ENCODE results near the gene ARRB1. TPM values are rescaled to one million over a fixed set of nuclear protein-coding genes. Genes with fewer than 3 reads are reported as not detected.
"Not testable (repeated sequence)": the region's sequence is repeated elsewhere in the genome, so short reads cannot be mapped to it uniquely, and the experiment has no call there.

Gene ARRB1
- total RNA-seq, 1 experiment from 2014 or later: 116 TPM

- Mint-ChIP-seq H3K4me1 (ENCODE audit: low read depth, unreplicated experiment) (peaks cover 61% of the 10 kb centered on the region), H3K36me3 (ENCODE audit: insufficient read depth, unreplicated experiment) (peaks cover 39% of the 10 kb centered on the region), H3K27me3 (ENCODE audit: insufficient read depth, unreplicated experiment) (no peaks in the 10 kb centered on the region), H3K9me3 (ENCODE audit: unreplicated experiment) (peaks cover 9% of the 10 kb centered on the region), H3K4me3 (ENCODE audit: unreplicated experiment) (no peak overlapping the region), H3K27ac (ENCODE audit: unreplicated experiment) (peak overlapping the region; percentile 24)
- no peak overlapping the region for H3K4me3 ChIP-seq (ENCODE audit: low read depth, low read length)
- H3K27me3 ChIP-seq (replicated peaks; ENCODE audit: control insufficient read depth, insufficient read depth, low read length): no peaks in the 10 kb centered on the region
- TF ChIP-seq, protein P1, sequence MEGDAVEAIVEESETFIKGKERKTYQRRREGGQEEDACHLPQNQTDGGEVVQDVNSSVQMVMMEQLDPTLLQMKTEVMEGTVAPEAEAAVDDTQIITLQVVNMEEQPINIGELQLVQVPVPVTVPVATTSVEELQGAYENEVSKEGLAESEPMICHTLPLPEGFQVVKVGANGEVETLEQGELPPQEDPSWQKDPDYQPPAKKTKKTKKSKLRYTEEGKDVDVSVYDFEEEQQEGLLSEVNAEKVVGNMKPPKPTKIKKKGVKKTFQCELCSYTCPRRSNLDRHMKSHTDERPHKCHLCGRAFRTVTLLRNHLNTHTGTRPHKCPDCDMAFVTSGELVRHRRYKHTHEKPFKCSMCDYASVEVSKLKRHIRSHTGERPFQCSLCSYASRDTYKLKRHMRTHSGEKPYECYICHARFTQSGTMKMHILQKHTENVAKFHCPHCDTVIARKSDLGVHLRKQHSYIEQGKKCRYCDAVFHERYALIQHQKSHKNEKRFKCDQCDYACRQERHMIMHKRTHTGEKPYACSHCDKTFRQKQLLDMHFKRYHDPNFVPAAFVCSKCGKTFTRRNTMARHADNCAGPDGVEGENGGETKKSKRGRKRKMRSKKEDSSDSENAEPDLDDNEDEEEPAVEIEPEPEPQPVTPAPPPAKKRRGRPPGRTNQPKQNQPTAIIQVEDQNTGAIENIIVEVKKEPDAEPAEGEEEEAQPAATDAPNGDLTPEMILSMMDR (IDR thresholded peaks at IDR 0.05; ENCODE audit: insufficient read depth in 1 of 2, low read depth in 1 of 2, low read length in 1 of 2, severe bottlenecking in 1 of 2, unreplicated experiment in 1 of 2): no peak
- POLR2A ChIA-PET: no interaction called here
- peaks cover 8% of the 10 kb centered on the region; the same call in 1 of the 2 replicates for H3K9me3 ChIP-seq
- BruUV-seq (replicated peaks): no TSS peak
- no peaks in the 10 kb centered on the region for H3K36me3 ChIP-seq (ENCODE audit: control insufficient read depth, insufficient read depth, low read length)
- no peak for DNase-seq
- CTCF ChIA-PET: no interaction called here
- H3K4me1 ChIP-seq: peaks cover 44% of the 10 kb centered on the region
- intact Hi-C loops (cut with micrococcal nuclease; ENCODE audit: unreplicated experiment): no loop called here
These were observed 18.2 kb downstream of the ARRB1 start for GRCh38 chr11:75333022-75333806.

- H3K27me3 Mint-ChIP-seq (ENCODE audit: insufficient read depth, unreplicated experiment); BruUV-seq (replicated peaks); intact Hi-C loops (cut with micrococcal nuclease; ENCODE audit: unreplicated experiment); H3K4me3 Mint-ChIP-seq (ENCODE audit: unreplicated experiment); H3K27me3 ChIP-seq (replicated peaks; ENCODE audit: control insufficient read depth, insufficient read depth, low read length); H3K4me3 ChIP-seq (ENCODE audit: low read depth, low read length); H3K9me3 ChIP-seq; H3K36me3 ChIP-seq (ENCODE audit: control insufficient read depth, insufficient read depth, low read length); DNase-seq; POLR2A ChIA-PET; H3K9me3 Mint-ChIP-seq (ENCODE audit: unreplicated experiment): not testable (repeated sequence)
- H3K4me1 ChIP-seq: peaks cover 34% of the 10 kb centered on the region
- Mint-ChIP-seq H3K36me3 (ENCODE audit: insufficient read depth, unreplicated experiment) (peaks cover 33% of the 10 kb centered on the region), H3K4me1 (ENCODE audit: low read depth, unreplicated experiment) (peaks cover 54% of the 10 kb centered on the region), H3K27ac (ENCODE audit: unreplicated experiment) (peak overlapping the region; percentile 71)
- CTCF ChIA-PET: interaction anchor here (0.5 kb wide), 1 partner anchor 37 kb away, joined by 3 read pairs; no protein-coding TSS in a partner anchor
These were observed 19.7 kb downstream of the ARRB1 start for GRCh38 chr11:75331761-75332160.

DNA sequence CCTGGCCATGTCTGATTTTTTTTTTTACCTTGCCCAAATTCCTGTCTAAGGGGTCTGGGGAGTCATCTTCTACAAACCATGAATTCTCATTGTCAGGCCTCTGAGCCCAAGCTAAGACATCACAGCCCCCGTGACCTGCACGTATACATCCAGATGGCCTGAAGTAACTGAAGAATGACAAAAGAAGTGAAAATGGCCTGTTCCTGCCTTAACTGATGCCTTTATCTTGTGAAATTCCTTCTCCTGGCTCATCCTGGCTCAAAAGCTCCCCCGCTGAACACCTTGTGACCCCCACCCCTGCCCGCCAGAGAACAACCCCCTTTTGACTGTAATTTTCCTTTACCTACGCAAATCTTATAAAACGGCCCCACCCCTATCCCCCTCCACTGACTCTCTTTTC lies 20.2 kb downstream of the ARRB1 start:
- H3K36me3 ChIP-seq (ENCODE audit: control insufficient read depth, insufficient read depth, low read length); DNase-seq; H3K27me3 ChIP-seq (replicated peaks; ENCODE audit: control insufficient read depth, insufficient read depth, low read length); H3K27me3 Mint-ChIP-seq (ENCODE audit: insufficient read depth, unreplicated experiment); H3K4me3 Mint-ChIP-seq (ENCODE audit: unreplicated experiment); BruUV-seq (replicated peaks); H3K9me3 Mint-ChIP-seq (ENCODE audit: unreplicated experiment); H3K4me3 ChIP-seq (ENCODE audit: low read depth, low read length); H3K9me3 ChIP-seq; intact Hi-C loops (cut with micrococcal nuclease; ENCODE audit: unreplicated experiment): not testable (repeated sequence)
- POLR2A ChIA-PET: interaction anchor here (0.7 to 1.5 kb wide), 3 partner anchors 11 to 1116 kb away, joined by 3 to 10 read pairs (median 5); no protein-coding TSS in a partner anchor
- CTCF ChIA-PET: interaction anchor here (0.5 to 2.5 kb wide), 5 partner anchors 9 to 52 kb away, joined by 3 to 14 read pairs (median 11); no protein-coding TSS in a partner anchor
- H3K36me3 Mint-ChIP-seq (ENCODE audit: insufficient read depth, unreplicated experiment): peaks cover 29% of the 10 kb centered on the region
- H3K27ac Mint-ChIP-seq (ENCODE audit: unreplicated experiment): peak overlapping the region; percentile 71
- peaks cover 55% of the 10 kb centered on the region for H3K4me1 Mint-ChIP-seq (ENCODE audit: low read depth, unreplicated experiment)
- H3K4me1 ChIP-seq: peaks cover 34% of the 10 kb centered on the region

DNA sequence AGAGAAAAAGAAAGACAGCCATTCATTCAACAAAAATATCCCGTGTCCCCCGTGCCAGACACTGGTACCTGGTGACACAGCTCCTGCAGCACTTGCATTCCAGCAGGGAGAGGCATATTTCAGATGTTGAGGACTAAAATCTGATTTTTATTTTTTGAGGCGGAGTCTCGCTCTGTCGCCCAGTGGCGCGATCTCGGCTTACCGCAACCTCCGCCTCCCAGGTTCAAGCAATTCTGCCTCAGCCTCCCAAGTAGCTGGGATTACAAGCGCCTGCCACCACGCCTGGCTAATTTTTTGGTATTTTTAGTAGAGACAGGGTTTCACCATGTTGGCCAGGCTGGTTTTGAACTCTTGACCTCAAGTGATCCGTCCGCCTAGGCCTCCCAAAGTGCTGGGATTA lies 20.6 kb downstream of the ARRB1 start:
- Mint-ChIP-seq H3K27ac (ENCODE audit: unreplicated experiment) (peak overlapping the region; percentile 71), H3K4me1 (ENCODE audit: low read depth, unreplicated experiment) (peaks cover 59% of the 10 kb centered on the region), H3K36me3 (ENCODE audit: insufficient read depth, unreplicated experiment) (peaks cover 29% of the 10 kb centered on the region)
- DNase-seq; H3K9me3 ChIP-seq; H3K9me3 Mint-ChIP-seq (ENCODE audit: unreplicated experiment); H3K27me3 Mint-ChIP-seq (ENCODE audit: insufficient read depth, unreplicated experiment); H3K27me3 ChIP-seq (replicated peaks; ENCODE audit: control insufficient read depth, insufficient read depth, low read length); intact Hi-C loops (cut with micrococcal nuclease; ENCODE audit: unreplicated experiment); H3K4me3 ChIP-seq (ENCODE audit: low read depth, low read length); H3K4me3 Mint-ChIP-seq (ENCODE audit: unreplicated experiment); H3K36me3 ChIP-seq (ENCODE audit: control insufficient read depth, insufficient read depth, low read length): not testable (repeated sequence)
- BruUV-seq (replicated peaks): TSS peak; percentile 78
- POLR2A ChIA-PET: interaction anchor here (0.7 to 1.5 kb wide), 5 partner anchors 12 to 1116 kb away, joined by 3 to 10 read pairs (median 5); no protein-coding TSS in a partner anchor
- peaks cover 34% of the 10 kb centered on the region for H3K4me1 ChIP-seq
- CTCF ChIA-PET: interaction anchor here (0.8 to 2.5 kb wide), 7 partner anchors 9 to 58 kb away, joined by 3 to 14 read pairs (median 10); no protein-coding TSS in a partner anchor

Measured in Caco-2 (cell line).